HepG2 (cell line): Measurements from ENCODE around the gene PXYLP1.

ENCODE experiments used
- AFF4 ChIP-seq: sonication (generic); formaldehyde crosslinking; IDR thresholded peaks from 2 replicates; pipeline ENCODE4 v1.4.0; 2020; ENCODE audit warnings: missing genetic modification reagents
- CTCF ChIP-seq: sonication (generic); formaldehyde crosslinking; IDR thresholded peaks from 2 replicates; pipeline ENCODE4 v1.5.0; 2020; ENCODE audit warnings: mild to moderate bottlenecking, missing genetic modification reagents, moderate library complexity
- IRF9 ChIP-seq: sonication (generic); formaldehyde crosslinking; IDR thresholded peaks from 2 replicates; pipeline ENCODE4 v1.8.0; 2022; ENCODE audit warnings: missing genetic modification reagents, mild to moderate bottlenecking, borderline replicate concordance
- MAFK ChIP-seq, 2 experiments: IDR thresholded peaks in 1 of 2; conservative IDR thresholded peaks in 1 of 2; 2 replicates each; pipeline ENCODE4 v1.6.1; 2011; ENCODE audit warnings: improper control_type of control experiment in 2 of 2, low read length in 2 of 2
- NCOA5 ChIP-seq: sonication (generic); formaldehyde crosslinking; IDR thresholded peaks from 2 replicates; pipeline ENCODE4 v1.4.0; 2020; ENCODE audit warnings: missing genetic modification reagents
- POLR2AphosphoS5 ChIP-seq: IDR thresholded peaks from 2 replicates; pipeline ENCODE4 v1.6.1; 2012; ENCODE audit warnings: low read depth, low read length
- SNRNP70 ChIP-seq: fragments of 200-400 bp; formaldehyde crosslinking; IDR thresholded peaks from 2 replicates; pipeline ENCODE4 v1.6.1; 2017; ENCODE audit warnings: mild to moderate bottlenecking, low read depth, low read length, moderate library complexity
- SP2 ChIP-seq: sonication (generic); formaldehyde crosslinking; IDR thresholded peaks from 2 replicates; pipeline ENCODE4 v1.5.1; 2020; ENCODE audit warnings: mild to moderate bottlenecking, missing genetic modification reagents
- SRF ChIP-seq: IDR thresholded peaks from 2 replicates; pipeline ENCODE4 v1.6.1; 2011; ENCODE audit warnings: mild to moderate bottlenecking, low read depth, low read length, moderate library complexity
- THYN1 ChIP-seq: sonication (generic); formaldehyde crosslinking; IDR thresholded peaks from 2 replicates; pipeline ENCODE4 v1.8.1; 2023; ENCODE audit warnings: low read depth, mild to moderate bottlenecking, moderate library complexity, missing genetic modification reagents, borderline replicate concordance
- TF ChIP-seq, protein P1 (sequence below): sonication (generic); formaldehyde crosslinking; IDR thresholded peaks from 2 replicates; pipeline ENCODE4 v1.4.0; 2020; ENCODE audit warnings: missing genetic modification reagents
- TF ChIP-seq, protein P2 (sequence below): sonication (generic); formaldehyde crosslinking; IDR thresholded peaks from 2 replicates; pipeline ENCODE4 v1.4.0; 2020; ENCODE audit warnings: mild to moderate bottlenecking, low read depth, missing genetic modification reagents

DNA sequence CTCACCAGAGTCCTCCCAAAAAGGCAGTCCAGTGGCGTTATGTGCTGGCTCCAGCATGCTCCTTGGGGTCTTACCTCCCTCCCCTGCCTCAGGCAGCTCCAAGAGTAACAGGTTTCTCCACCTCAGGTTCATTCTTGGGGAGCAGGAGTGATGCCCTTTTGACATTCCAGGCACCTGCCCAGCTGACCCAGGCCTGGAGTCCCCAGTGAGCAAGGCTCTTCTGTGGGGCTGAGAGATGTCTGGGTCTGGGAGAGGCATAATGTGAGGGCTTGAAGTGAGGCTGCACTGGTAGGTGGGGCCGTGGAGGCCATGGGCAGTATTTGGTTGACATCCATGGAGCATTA, 15.3 kb downstream of the PXYLP1 start:
- TF ChIP-seq POLR2AphosphoS5 (no peak), THYN1 (no peak), SNRNP70 (no peak), NCOA5 (CRISPR knock-in tag) (no peak), SRF (no peak), AFF4 (CRISPR knock-in tag) (no peak), MAFK (conservative IDR thresholded peaks at IDR 0.05 in 1 of 2, IDR thresholded peaks at IDR 0.05 in 1 of 2; ENCODE audit: low read length in 2 of 2) (no peak), SP2 (CRISPR knock-in tag) (no peak), CTCF (CRISPR knock-in tag) (no peak), IRF9 (no peak)
- TF ChIP-seq, protein P1, sequence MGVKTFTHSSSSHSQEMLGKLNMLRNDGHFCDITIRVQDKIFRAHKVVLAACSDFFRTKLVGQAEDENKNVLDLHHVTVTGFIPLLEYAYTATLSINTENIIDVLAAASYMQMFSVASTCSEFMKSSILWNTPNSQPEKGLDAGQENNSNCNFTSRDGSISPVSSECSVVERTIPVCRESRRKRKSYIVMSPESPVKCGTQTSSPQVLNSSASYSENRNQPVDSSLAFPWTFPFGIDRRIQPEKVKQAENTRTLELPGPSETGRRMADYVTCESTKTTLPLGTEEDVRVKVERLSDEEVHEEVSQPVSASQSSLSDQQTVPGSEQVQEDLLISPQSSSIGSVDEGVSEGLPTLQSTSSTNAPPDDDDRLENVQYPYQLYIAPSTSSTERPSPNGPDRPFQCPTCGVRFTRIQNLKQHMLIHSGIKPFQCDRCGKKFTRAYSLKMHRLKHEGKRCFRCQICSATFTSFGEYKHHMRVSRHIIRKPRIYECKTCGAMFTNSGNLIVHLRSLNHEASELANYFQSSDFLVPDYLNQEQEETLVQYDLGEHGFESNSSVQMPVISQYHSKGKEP: no peak
- TF ChIP-seq, protein P2, sequence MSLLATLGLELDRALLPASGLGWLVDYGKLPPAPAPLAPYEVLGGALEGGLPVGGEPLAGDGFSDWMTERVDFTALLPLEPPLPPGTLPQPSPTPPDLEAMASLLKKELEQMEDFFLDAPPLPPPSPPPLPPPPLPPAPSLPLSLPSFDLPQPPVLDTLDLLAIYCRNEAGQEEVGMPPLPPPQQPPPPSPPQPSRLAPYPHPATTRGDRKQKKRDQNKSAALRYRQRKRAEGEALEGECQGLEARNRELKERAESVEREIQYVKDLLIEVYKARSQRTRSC (CRISPR knock-in tag): no peak
